HG03460 (cell line): Measurements from ENCODE around the gene FAM161B.
"Not testable (repeated sequence)": the region's sequence is repeated elsewhere in the genome, so short reads cannot be mapped to it uniquely, and the experiment has no call there.

Experiments
- ATAC-seq: cut with Tn5 transposase; IDR thresholded peaks from one replicate; pipeline ENCODE4 v1.9.1; 2021; ENCODE audit not compliant: unreplicated experiment

FAM161B gene

DNA sequence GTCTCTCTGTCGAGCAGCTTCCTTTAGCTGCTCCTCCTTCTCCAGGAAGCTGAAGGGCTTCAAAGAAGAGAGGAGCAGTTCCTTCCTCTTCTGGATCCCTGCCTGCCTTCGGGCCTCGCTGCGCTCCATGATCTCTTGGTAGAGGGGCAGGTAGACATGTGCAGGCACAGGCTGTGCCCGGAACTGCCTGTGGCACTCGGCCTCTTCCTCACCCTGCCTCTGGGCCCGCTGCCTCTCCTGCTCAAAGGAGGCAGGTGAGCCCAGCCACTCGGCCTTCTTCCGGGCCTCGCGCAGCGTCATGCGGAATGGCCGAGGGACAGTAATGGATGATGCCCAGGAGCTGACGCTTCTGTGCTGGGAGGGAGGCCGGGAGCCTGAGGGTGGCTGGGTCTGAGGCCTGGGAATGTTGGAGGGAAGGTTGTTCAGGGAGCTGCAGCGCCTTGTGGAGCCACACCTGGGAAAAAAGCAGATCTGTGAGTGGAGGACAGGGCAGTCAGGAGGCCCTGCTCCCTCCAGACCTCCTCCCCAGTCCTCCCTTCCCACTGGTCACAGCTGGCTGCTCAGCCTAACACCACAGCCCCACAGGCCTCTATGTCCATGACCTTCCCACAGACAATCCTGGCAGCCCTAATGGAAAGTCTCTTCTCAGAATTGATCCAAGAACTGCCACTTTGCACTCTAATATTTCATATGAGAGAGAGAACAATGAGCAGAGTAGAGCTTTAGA is 5.3 kb downstream of the FAM161B start:
- ATAC-seq: no peak

DNA sequence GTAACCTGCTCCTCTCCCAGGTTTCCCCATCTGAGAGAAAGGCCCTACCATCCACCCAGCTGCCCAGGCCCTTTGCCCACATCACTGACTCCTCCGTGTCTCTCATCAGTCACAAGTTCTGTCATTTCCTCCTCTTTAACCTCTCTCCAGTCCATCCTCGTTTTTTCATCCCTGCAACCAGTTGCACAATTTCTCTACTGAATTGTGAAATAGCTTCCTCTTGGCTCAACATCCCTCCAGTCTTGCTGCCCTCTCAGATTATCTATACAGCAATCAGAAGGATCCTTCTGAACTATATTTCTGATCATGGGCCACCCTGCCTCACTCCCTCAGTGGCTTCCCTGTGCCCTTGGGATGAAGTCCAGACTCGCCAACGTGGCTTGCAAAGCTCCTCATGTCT is 6.8 kb downstream of the FAM161B start:
- no peak for ATAC-seq

- ATAC-seq: no peak
These were observed 7.7 kb downstream of the FAM161B start for GRCh38 chr14:73942180-73942579.

DNA sequence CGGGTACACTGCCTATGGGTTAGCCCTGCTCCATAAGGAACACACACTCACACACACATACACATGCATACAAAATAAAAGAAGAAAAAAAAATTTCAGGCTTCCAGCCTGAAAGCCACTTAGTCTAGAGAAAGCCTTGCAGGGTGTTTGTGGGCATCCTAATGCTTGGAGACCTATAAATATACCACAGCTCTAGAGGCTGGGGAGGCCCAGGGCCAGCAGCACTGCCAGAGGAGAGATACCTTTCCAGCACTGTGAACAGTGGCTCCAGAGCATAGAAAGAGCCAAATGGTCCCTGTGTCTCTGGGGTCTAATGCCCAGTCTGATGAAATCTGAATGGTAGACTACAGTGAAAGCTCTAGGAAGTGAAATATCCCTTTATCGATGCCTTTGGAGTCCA is 12.9 kb downstream of the FAM161B start:
- no peak for ATAC-seq

DNA sequence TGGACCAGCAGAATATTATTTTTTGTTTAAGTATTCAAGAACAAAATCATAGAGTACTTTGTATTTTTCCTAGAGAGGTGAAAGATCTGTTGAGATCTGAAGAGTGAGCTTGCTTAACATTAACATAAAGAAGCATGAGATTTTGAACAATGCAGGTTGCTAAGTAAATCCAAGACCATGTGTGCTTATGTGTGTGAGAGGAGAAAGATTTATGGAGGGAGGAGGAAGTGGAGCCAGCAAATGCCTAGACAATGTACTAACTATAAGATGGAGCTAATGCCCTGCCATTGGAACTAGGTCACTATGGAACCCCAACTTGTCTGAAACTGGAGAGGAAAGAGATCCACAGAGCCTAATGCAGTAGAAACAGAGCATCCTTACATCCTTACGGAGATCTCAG is 13.3 kb downstream of the FAM161B start:
- ATAC-seq: no peak

DNA sequence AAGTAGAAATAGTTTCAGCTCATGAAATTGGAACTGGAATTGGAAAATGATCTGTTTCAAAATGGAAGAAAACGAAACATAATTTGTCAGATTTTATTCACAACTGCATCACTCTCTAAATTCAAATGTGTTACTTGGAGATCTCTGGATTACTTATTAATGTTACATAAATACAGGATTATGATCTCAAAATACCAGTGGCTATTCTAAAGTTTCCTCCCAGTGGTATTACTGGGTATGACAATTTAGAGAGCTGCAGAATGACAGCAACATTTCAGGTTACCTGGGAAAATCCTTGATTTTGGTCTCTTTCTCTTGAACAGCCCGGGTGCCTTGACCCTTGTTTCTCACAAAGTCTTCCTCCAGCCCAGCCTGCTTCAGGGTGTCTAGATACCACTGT is 14.2 kb downstream of the FAM161B start:
- ATAC-seq: no peak

DNA sequence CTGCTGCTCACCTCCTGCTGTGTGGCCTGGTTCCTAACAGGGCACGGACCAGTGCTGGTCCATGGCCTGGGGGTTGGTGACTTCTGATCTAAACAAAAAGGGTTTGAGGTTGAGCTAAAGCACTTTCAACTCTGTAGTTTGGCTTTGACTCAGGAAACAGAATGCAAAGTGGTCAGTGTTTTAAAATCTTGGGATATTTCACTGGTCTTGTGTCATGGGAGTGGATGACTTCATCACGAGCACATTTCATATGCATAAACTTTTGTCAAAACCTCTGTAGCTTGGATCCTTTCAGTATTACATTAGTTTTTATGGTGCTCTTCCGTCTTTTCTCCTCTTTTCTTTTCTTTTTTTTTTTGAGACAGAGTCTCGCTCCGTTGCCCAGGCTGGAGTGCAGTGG is 25.6 kb downstream of the FAM161B start:
- no peak for ATAC-seq

GRCh38 chr14:73919457-73919856 is 30.4 kb downstream of the FAM161B start:
- ATAC-seq: not testable (repeated sequence)

GRCh38 chr14:73916324-73916723 is 33.6 kb downstream of the FAM161B start:
- ATAC-seq: no peak

DNA sequence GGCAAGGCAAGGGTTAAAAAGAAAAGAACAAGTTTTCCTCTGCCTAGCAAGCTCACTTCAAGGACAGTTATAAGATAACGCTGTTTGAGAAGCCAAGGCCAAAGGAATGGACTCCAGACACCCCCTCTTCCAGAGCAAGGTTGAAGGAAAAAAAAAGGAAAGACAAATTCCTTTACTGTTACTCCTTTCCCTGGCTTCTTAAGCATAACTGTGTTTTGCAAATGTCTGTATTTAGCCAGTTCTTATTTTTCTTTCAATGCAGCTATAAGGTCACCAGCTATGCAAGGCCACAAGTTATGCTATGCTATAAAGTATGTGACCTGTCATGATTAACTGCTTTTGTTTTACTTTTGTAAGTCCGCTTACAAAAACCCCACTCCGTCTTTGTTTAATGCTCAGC is 36.6 kb downstream of the FAM161B start:
- ATAC-seq: no peak

DNA sequence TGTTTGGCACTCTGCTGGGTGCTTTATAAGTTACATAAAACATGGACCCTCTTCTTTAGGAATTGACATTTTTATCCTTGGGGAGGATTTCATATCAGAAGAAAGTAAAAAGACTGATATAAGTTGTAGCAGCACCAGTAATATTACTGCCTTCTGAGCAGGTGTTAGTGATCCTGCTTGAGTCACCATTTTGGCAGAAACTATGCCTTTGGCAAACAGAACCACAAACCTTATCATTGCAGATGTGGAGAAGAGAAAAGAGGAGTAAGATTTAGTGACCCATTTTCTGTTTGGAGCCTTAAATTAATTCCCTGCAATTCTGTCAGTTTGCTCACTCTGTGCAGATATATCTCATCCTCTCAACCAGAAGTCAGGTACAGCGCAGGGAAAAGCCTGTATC is 40.2 kb downstream of the FAM161B start:
- ATAC-seq: no peak

DNA sequence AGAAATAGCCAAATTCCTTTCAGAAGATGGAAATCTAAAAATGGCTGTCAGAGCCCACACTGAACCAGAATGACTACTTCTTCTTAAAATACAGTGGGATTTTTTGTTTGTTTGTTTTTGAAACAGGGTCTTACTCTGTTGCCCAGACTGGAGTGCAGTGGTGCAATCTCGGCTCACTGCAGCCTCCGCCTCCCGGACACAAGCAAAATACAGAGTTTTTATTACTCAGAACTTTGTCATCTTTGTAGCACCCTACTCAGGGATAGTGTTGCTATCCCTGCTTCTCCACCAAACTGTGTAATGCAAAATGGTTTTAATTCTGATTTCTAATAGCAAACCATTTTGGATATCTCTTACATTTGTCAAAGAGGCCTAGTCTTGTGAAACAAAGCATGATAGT is 46.9 kb downstream of the FAM161B start:
- ATAC-seq: no peak

DNA sequence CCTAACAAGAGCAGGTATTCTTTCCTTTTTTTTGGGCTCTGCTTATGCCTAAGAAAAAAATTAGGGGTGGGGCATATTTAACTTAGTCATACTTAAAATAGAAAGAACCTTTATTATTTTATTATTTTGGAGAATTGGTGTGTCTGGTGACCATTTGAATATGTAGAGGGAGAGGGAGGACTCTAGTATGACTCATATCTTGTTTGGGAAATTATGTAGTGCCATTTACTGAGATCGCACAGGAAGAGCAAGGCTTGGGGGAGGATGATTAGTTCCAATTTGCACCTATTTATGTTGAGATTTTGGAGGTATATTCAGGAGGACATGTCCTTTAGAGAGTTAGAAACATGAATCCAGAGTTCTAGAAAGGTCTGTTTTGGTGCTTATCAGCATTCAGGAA is 53.4 kb downstream of the FAM161B start:
- no peak for ATAC-seq

DNA sequence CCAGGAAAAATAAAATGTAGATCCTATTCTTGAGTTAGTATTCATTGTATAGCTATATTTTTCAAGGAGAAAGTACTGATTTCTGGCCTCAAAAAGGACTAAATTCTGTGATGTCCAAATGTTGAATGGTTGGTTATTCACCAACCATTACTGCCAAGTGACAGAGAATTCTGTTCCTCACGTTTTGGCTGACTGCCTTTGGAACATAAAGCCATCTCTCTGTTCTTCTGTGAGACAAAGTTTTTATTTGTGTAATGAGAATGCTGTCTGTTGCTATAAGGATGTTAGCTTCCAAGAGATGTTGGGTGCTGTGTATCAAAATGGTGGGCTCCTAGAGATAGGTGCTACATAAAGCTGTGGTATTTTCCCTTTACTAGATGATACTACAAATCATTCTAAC is 54.0 kb downstream of the FAM161B start:
- ATAC-seq: no peak

- ATAC-seq: not testable (repeated sequence)
These were observed 55.7 kb downstream of the FAM161B start for GRCh38 chr14:73894180-73894687.

GRCh38 chr14:73889376-73889775 is 60.5 kb downstream of the FAM161B start:
- no peak for ATAC-seq

- no peak for ATAC-seq
These were observed 60.9 kb downstream of the FAM161B start for GRCh38 chr14:73888971-73889370.

DNA sequence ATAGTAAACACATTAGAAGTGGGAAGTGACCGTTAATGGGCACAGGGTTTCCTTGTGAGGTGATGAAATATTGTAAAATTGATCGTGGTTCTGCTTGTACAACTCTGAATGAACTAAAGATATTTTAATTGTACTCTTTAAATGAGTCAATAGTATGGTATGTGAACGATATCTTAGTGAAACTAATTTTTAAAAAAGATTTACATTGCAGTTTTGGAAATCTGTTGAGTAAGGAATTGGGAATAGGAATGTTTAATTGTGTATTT is 61.5 kb downstream of the FAM161B start:
- ATAC-seq: no peak

DNA sequence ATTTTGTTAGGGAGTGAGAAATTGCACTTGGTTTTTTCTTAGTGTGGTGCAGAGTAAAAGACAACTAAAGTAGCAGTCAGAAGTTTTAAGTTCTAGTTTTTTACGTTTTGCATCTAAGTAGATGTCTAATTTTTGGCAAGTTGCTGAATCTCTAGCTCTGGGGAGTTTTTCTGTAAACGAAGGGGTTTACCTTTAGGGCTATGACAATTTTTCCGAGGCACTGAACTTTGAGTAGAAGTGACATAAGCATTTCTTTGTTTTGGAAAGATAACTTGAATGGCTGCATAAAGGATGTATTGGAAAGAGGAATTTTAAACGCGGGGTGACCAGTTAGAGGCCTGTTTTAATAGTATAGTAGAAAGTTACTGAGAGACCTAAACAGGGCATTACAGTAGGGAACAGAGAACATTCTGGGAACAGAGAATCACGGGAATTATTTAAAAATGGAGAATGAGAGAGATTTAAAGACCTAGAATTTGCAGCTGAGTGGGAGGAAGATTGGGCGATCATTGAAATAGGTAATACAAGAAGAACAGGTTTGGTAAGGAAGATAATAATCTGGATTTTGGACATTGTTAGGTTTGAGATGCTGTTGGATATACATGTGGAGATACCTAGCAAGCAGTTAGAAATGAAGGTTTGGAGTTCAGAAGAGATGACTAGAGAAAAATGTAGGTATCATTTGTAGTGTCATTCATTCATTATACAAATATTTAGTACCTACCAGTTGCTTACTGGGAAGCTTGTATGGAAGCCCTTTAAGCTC is 62.0 kb downstream of the FAM161B start:
- no peak for ATAC-seq

GRCh38 chr14:73887318-73887616 is 62.6 kb downstream of the FAM161B start:
- no peak for ATAC-seq

DNA sequence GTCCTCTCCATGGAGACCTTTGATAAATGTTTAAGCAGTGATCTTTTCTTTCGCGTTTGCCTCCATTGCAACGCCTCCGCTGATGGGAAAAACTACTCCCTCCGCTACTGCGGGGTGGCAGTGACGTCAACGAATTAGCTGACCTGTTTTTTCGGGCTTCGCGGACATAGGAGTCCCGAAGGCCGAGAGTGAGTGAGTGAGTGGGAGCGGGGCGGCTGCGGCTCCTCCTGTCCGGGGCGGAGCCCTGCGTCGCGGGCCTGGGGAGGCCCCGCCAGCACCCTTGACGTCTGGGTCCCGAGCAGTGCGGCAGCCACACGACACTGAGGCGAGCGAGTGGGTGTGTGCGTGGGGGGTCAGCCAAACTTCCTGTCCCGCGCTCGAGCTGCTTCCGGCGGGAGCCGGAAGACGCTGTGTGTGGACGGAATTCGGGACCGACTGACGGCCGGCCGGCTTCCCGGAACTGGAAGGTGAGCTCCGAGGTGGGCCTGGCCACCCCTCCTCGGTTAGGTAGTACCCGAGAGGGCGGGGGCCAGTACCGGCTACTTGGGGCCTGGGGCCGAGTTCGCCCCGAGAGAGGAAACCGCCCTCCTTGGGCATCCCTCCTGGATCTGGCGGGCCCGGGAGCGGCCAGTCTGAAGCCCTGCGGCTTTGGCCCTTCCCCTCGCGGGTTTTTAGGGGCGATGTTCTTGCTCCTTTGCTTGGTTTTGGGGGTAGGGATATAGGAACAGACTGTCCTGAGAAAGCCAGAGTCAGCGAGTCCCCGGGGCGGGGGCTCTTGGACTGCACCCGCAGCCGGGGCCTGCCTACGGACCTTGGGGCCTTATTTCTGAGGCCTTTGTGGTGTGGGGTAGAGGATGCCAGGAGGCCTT is 63.2 kb downstream of the FAM161B start, which contains the start of gene ZNF410:
Gene ZNF410, plus strand, starts transcription at position 411 of the 869 bp plus-strand sequence. CDS start 5,317 bp downstream, outside the sequence.
- peak; percentile 93 for ATAC-seq
